Skeletal muscle satellite cell (primary cell): ENCODE data around the gene TNF. TPM values are rescaled to one million over a fixed set of nuclear protein-coding genes. Genes with fewer than 3 reads are reported as not detected.

ENCODE experiments used
- H3K27me3 ChIP-seq: 2 replicates; pipeline ENCODE4 v1.7.0; 2013; ENCODE audit warnings: low read length; ENCODE audit not compliant: control insufficient read depth, insufficient read depth
- H3K36me3 ChIP-seq: 2 replicates; pipeline ENCODE4 v1.7.0; 2013; ENCODE audit warnings: mild to moderate bottlenecking, control low read depth, low read length; ENCODE audit not compliant: insufficient read depth
- H3K4me1 ChIP-seq: 2 replicates; pipeline ENCODE4 v1.7.0; 2013; ENCODE audit warnings: low read length; ENCODE audit not compliant: control insufficient read depth, insufficient read depth
- H3K4me2 ChIP-seq: 2 replicates; pipeline ENCODE4 v1.7.0; 2013; ENCODE audit warnings: mild to moderate bottlenecking, low read length
- H3K4me3 ChIP-seq: 2 replicates; pipeline ENCODE4 v1.7.0; 2013; ENCODE audit warnings: low read length
- H3K9ac ChIP-seq: 2 replicates; pipeline ENCODE4 v1.7.0; 2013; ENCODE audit warnings: mild to moderate bottlenecking, low read depth, low read length, moderate library complexity
- H3K9me3 ChIP-seq: replicated peaks from 2 replicates; pipeline ENCODE4 v1.7.0; 2013; ENCODE audit warnings: mild to moderate bottlenecking, control low read depth, low read length
- total RNA-seq: library from RNA; depleted of rRNA; stranded (reverse); fragments of >200 nt; gene quantifications from 2 replicates; pipeline ENCODE4 v1.2.3, GENCODE V29; 2012; rRNA removed

TNF gene
- total RNA-seq: 0.25 TPM in 1 of 2 replicates, not detected in the other

GRCh38 chr6:31575335-31575901, at the start of gene TNF:
Gene TNF (plus strand): TSS chr6:31575565. CDS start chr6:31575742, 177 bp downstream.
- H3K9ac ChIP-seq: no peak within 1 kb of the TSS
- no peaks in the 10 kb centered on the region for H3K9me3 ChIP-seq
- peaks cover 12% of the 10 kb centered on the region for H3K27me3 ChIP-seq
- H3K4me3 ChIP-seq: no peak within 1 kb of the TSS
- H3K4me1 ChIP-seq: peaks cover 4% of the 10 kb centered on the region
- no peaks in the 10 kb centered on the region for H3K36me3 ChIP-seq
- H3K4me2 ChIP-seq: no peak within 1 kb of the TSS

- Histone ChIP-seq H3K4me1 (peaks cover 18% of the 10 kb centered on the region), H3K4me3 (no peak overlapping the region), H3K4me2 (no peak overlapping the region), H3K9ac (no peak overlapping the region), H3K9me3 (no peaks in the 10 kb centered on the region), H3K36me3 (peaks cover 17% of the 10 kb centered on the region), H3K27me3 (no peaks in the 10 kb centered on the region)
These were observed 49.3 kb upstream of the TNF start for GRCh38 chr6:31525932-31526591.

- H3K36me3 ChIP-seq: peaks cover 37% of the 10 kb centered on the region
- H3K9ac ChIP-seq: no peak overlapping the region
- H3K4me3 ChIP-seq: no peak overlapping the region
- H3K4me1 ChIP-seq: peaks cover 18% of the 10 kb centered on the region
- no peak overlapping the region for H3K4me2 ChIP-seq
- no peaks in the 10 kb centered on the region for H3K27me3 ChIP-seq
- no peaks in the 10 kb centered on the region for H3K9me3 ChIP-seq
These were observed 47.0 kb upstream of the TNF start for GRCh38 chr6:31528307-31528777.

GRCh38 chr6:31528821-31529328, 46.5 kb upstream of the TNF start, which contains the start of gene MCCD1:
Gene MCCD1 (plus strand): TSS chr6:31528962. CDS start chr6:31529015, 53 bp downstream.
- H3K36me3 ChIP-seq: peaks cover 42% of the 10 kb centered on the region

GRCh38 chr6:31529329-31530150, 45.8 kb upstream of the TNF start:
- Histone ChIP-seq H3K4me2 (no peak overlapping the region), H3K27me3 (no peaks in the 10 kb centered on the region), H3K36me3 (peaks cover 49% of the 10 kb centered on the region), H3K4me3 (no peak overlapping the region), H3K9me3 (no peaks in the 10 kb centered on the region), H3K9ac (no peak overlapping the region), H3K4me1 (peaks cover 18% of the 10 kb centered on the region)

More at GRCh38 chr6:31528821-31529328, 46.5 kb upstream of the TNF start, which contains the start of gene MCCD1:
- H3K4me1 ChIP-seq: peaks cover 18% of the 10 kb centered on the region
- no peaks in the 10 kb centered on the region for H3K27me3 ChIP-seq
- no peak within 1 kb of the TSS for H3K4me3 ChIP-seq
- no peaks in the 10 kb centered on the region for H3K9me3 ChIP-seq
- H3K4me2 ChIP-seq: no peak within 1 kb of the TSS
- H3K9ac ChIP-seq: no peak within 1 kb of the TSS

- Histone ChIP-seq H3K9ac (no peak overlapping the region), H3K27me3 (no peaks in the 10 kb centered on the region), H3K4me3 (no peak overlapping the region), H3K36me3 (peaks cover 60% of the 10 kb centered on the region), H3K9me3 (no peaks in the 10 kb centered on the region), H3K4me1 (peaks cover 17% of the 10 kb centered on the region), H3K4me2 (no peak overlapping the region)
These were observed 44.7 kb upstream of the TNF start for GRCh38 chr6:31530659-31531058.

- H3K4me2 ChIP-seq: no peak overlapping the region
- H3K9ac ChIP-seq: no peak overlapping the region
- no peaks in the 10 kb centered on the region for H3K27me3 ChIP-seq
- H3K36me3 ChIP-seq: peaks cover 65% of the 10 kb centered on the region
- no peak overlapping the region for H3K4me3 ChIP-seq
- no peaks in the 10 kb centered on the region for H3K9me3 ChIP-seq
- H3K4me1 ChIP-seq: peaks cover 12% of the 10 kb centered on the region
These were observed 44.2 kb upstream of the TNF start for GRCh38 chr6:31531162-31531561.

- Histone ChIP-seq H3K4me3 (no peak overlapping the region), H3K4me2 (no peak overlapping the region), H3K27me3 (no peaks in the 10 kb centered on the region), H3K4me1 (peaks cover 4% of the 10 kb centered on the region), H3K36me3 (peaks cover 73% of the 10 kb centered on the region), H3K9ac (no peak overlapping the region), H3K9me3 (no peaks in the 10 kb centered on the region)
These were observed 43.4 kb upstream of the TNF start for GRCh38 chr6:31531771-31532643.

GRCh38 chr6:31532644-31533454, 42.5 kb upstream of the TNF start:
- Histone ChIP-seq H3K4me3 (no peak overlapping the region), H3K9ac (no peak overlapping the region), H3K4me1 (no peaks in the 10 kb centered on the region), H3K27me3 (no peaks in the 10 kb centered on the region), H3K9me3 (no peaks in the 10 kb centered on the region), H3K4me2 (no peak overlapping the region), H3K36me3 (peaks cover 81% of the 10 kb centered on the region)

GRCh38 chr6:31533455-31533841, 41.9 kb upstream of the TNF start:
- H3K9me3 ChIP-seq: no peaks in the 10 kb centered on the region
- peaks cover 87% of the 10 kb centered on the region for H3K36me3 ChIP-seq
- H3K4me3 ChIP-seq: no peak overlapping the region
- H3K9ac ChIP-seq: no peak overlapping the region
- H3K27me3 ChIP-seq: no peaks in the 10 kb centered on the region
- no peak overlapping the region for H3K4me2 ChIP-seq
- peaks cover under 1% of the 10 kb centered on the region for H3K4me1 ChIP-seq
